GM19468 (cell line): ENCODE measurements around the gene GPER1.
A peak's percentile ranks its signal among the peaks of the same experiment; 100 is the strongest.

Experiments used
- ATAC-seq: cut with Tn5 transposase; IDR thresholded peaks from one replicate; pipeline ENCODE4 v1.9.1; 2021; ENCODE audit warnings: mild to moderate bottlenecking, moderate library complexity, moderate number of reproducible peaks; ENCODE audit not compliant: unreplicated experiment; ENCODE audit errors: extremely low read depth

Gene GPER1

GRCh38 chr7:1100834-1101562 is 13.1 kb downstream of the GPER1 start:
- ATAC-seq = no peak

- no peak for ATAC-seq
Measured at GRCh38 chr7:1101563-1102431, 13.9 kb downstream of the GPER1 start.

- ATAC-seq = no peak
Measured at GRCh38 chr7:1103009-1103788, 15.3 kb downstream of the GPER1 start.

- no peak for ATAC-seq
Measured at GRCh38 chr7:1103789-1104515, 16.0 kb downstream of the GPER1 start.

GRCh38 chr7:1104516-1105179 is 16.7 kb downstream of the GPER1 start:
- no peak for ATAC-seq

- peak; percentile 45 for ATAC-seq
Measured at GRCh38 chr7:1105189-1105588, 17.3 kb downstream of the GPER1 start.

GRCh38 chr7:1106063-1106792 is 18.3 kb downstream of the GPER1 start:
- no peak for ATAC-seq

GRCh38 chr7:1106793-1107421 is 19.0 kb downstream of the GPER1 start:
- ATAC-seq = no peak

- ATAC-seq = no peak
Measured at GRCh38 chr7:1108264-1108920, 20.5 kb downstream of the GPER1 start.

- no peak for ATAC-seq
Measured at GRCh38 chr7:1109581-1110310, 21.8 kb downstream of the GPER1 start.

- no peak for ATAC-seq
Measured at GRCh38 chr7:1110358-1110757, 22.4 kb downstream of the GPER1 start.

- no peak for ATAC-seq
Measured at GRCh38 chr7:1111156-1111555, 23.2 kb downstream of the GPER1 start.

- no peak for ATAC-seq
Measured at GRCh38 chr7:1112109-1112508, 24.2 kb downstream of the GPER1 start.

GRCh38 chr7:1112625-1113547 is 25.0 kb downstream of the GPER1 start:
- no peak for ATAC-seq

GRCh38 chr7:1113548-1113885 is 25.6 kb downstream of the GPER1 start:
- ATAC-seq = no peak

- no peak for ATAC-seq
Measured at GRCh38 chr7:1114088-1114487, 26.2 kb downstream of the GPER1 start.
